Astrocyte of the cerebellum (primary cell): Measurements from ENCODE around the gene MLLT10.

Experiments
- DNase-seq: peaks from one replicate; pipeline ENCODE4 v3.0.0-alpha.2; 2011; ENCODE audit warnings: low read depth
- H3K4me3 ChIP-seq: 2 replicates; pipeline ENCODE4 v1.5.1; 2011; ENCODE audit warnings: mild to moderate bottlenecking, low read depth, low read length, moderate library complexity
- CTCF ChIP-seq: IDR thresholded peaks from 2 replicates; pipeline ENCODE4 v1.5.1; 2012; ENCODE audit warnings: low read length, low read depth, moderate library complexity, mild to moderate bottlenecking; ENCODE audit errors: missing control alignments
- in situ Hi-C: cut with HindIII; loops from 2 replicates; pipeline ENCODE4 v1.10.0; 2017; ENCODE audit warnings: low sequenced_read_pairs

Gene MLLT10

GRCh38 chr10:21733710-21734109 is 199.7 kb downstream of the MLLT10 start:
- in situ Hi-C loops = no loop called here
- no peak for DNase-seq
- H3K4me3 ChIP-seq = no peak overlapping the region
- TF ChIP-seq CTCF = no peak

- TF ChIP-seq CTCF = no peak
- no peak for DNase-seq
- H3K4me3 ChIP-seq = no peak overlapping the region
- in situ Hi-C loops = no loop called here
Observed at GRCh38 chr10:21737106-21737505, 203.1 kb downstream of the MLLT10 start.

- H3K4me3 ChIP-seq = no peak overlapping the region
- DNase-seq = no peak
- no peak for TF ChIP-seq CTCF
- in situ Hi-C loops = no loop called here
Observed at GRCh38 chr10:21740989-21741388, 207.0 kb downstream of the MLLT10 start.

- no peak for DNase-seq
- no peak for TF ChIP-seq CTCF
- in situ Hi-C loops = no loop called here
- H3K4me3 ChIP-seq = no peak overlapping the region
Observed at GRCh38 chr10:21742740-21743412, 208.8 kb downstream of the MLLT10 start.

- no peak for TF ChIP-seq CTCF
Observed at GRCh38 chr10:21744223-21744622, 210.2 kb downstream of the MLLT10 start.

GRCh38 chr10:21746118-21746517 is 212.1 kb downstream of the MLLT10 start:
- in situ Hi-C loops = no loop called here
- DNase-seq = no peak
- no peak overlapping the region for H3K4me3 ChIP-seq
- no peak for TF ChIP-seq CTCF

More at GRCh38 chr10:21744223-21744622, 210.2 kb downstream of the MLLT10 start:
- DNase-seq = no peak
- in situ Hi-C loops = no loop called here
- no peak overlapping the region for H3K4me3 ChIP-seq
